GM12878 (cell line): ENCODE data around the gene POM121L12. TPM values are rescaled to one million over a fixed set of nuclear protein-coding genes. Genes with fewer than 3 reads are reported as not detected.

Experiments
- ATAC-seq: fragments of 200-7000 bp; cut with Tn5 transposase; 3 replicates; pipeline ENCODE4 v1.9.1; 2020; ENCODE audit warnings: mild to moderate bottlenecking, moderate library complexity
- BruUV-seq: library from RNA; stranded (reverse); fragments of 400-500 nt; replicated peaks from 2 replicates; lab custom pipeline; 2021; lab: Mats Ljungman, UMichigan
- CTCF ChIA-PET: fragments of 300-600 bp; sonication (Branson Sonifier 250); formaldehyde crosslinking; extraction: SDS; loops from one replicate; lab custom pipeline; 2021; ENCODE audit warnings: inconsistent platforms; lab: Yijun Ruan, JAX
- POLR2A ChIA-PET: fragments of 350-600 bp; formaldehyde crosslinking; extraction: SDS; loops from one replicate; lab custom pipeline; 2021; ENCODE audit warnings: inconsistent platforms; lab: Charles Lee
- RAD21 ChIA-PET: fragments of 300-600 bp; sonication (Branson Sonifier 250); formaldehyde crosslinking; loops from one replicate; lab custom pipeline; 2023; ENCODE audit warnings: antibody characterized with exemption; ENCODE audit not compliant: unreplicated experiment; lab: Charles Lee
- SMC1A ChIA-PET: fragments of 300-600 bp; sonication (Branson Sonifier 250); formaldehyde crosslinking; loops from one replicate; lab custom pipeline; 2023; ENCODE audit not compliant: unreplicated experiment, uncharacterized antibody; lab: Charles Lee
- DNase-seq: peaks from one replicate; pipeline ENCODE4 v3.0.0-alpha.2; 2011; ENCODE audit warnings: low read depth, low spot score
- FAIRE-seq: peaks from 3 replicates; lab custom pipeline; 2011; peaks lifted over from hg19 to GRCh38; lab: Jason Lieb, UNC
- H2AFZ ChIP-seq: 2 replicates; pipeline ENCODE4 v1.6.0; 2011; ENCODE audit warnings: low read depth, low read length, control low read depth; ENCODE audit not compliant: control insufficient read depth
- H3K27ac ChIP-seq: 2 replicates; pipeline ENCODE4 v1.5.1; 2011; ENCODE audit warnings: control low read depth; ENCODE audit not compliant: control insufficient read depth, insufficient read depth
- H3K27me3 ChIP-seq, 2 experiments: replicated peaks in 1 of 2; 2 replicates each; pipeline versions ENCODE4 v1.6.0 to v1.6.1; 2011; ENCODE audit warnings: low read length in 1 of 2; ENCODE audit not compliant: control insufficient read depth in 2 of 2, insufficient read depth in 2 of 2
- H3K36me3 ChIP-seq, 2 experiments: 2 replicates each; pipeline ENCODE4 v1.5.1; 2011; ENCODE audit warnings: low read length in 1 of 2; ENCODE audit not compliant: control insufficient read depth in 2 of 2, insufficient read depth in 2 of 2
- H3K4me1 ChIP-seq: 2 replicates; pipeline ENCODE4 v1.6.1; 2011; ENCODE audit warnings: mild to moderate bottlenecking, low read length, moderate library complexity, mixed read lengths; ENCODE audit not compliant: control insufficient read depth, insufficient read depth
- H3K4me2 ChIP-seq: 2 replicates; pipeline ENCODE4 v1.6.0; 2011; ENCODE audit warnings: control low read depth; ENCODE audit not compliant: control insufficient read depth, insufficient read depth
- H3K4me3 ChIP-seq: fragments of 200-600 bp; sonication (generic); 2 replicates; pipeline ENCODE4 v1.5.1; 2016
- H3K79me2 ChIP-seq: 2 replicates; pipeline ENCODE4 v1.6.0; 2011; ENCODE audit warnings: low read length; ENCODE audit not compliant: control insufficient read depth, insufficient read depth
- H3K9ac ChIP-seq: 2 replicates; pipeline ENCODE4 v1.8.0; 2011; ENCODE audit warnings: low read length, control low read depth, mixed read lengths; ENCODE audit not compliant: control insufficient read depth, insufficient read depth
- H3K9me3 ChIP-seq: replicated peaks from 3 replicates; pipeline ENCODE4 v1.5.1; 2011; ENCODE audit warnings: mild to moderate bottlenecking, low read length; ENCODE audit not compliant: control insufficient read depth, insufficient read depth
- H4K20me1 ChIP-seq: 2 replicates; pipeline ENCODE4 v1.6.0; 2011; ENCODE audit not compliant: control insufficient read depth, insufficient read depth
- ATF7 ChIP-seq: fragments of 450-650 bp; IDR thresholded peaks from 2 replicates; pipeline ENCODE4 v1.6.1; 2016; ENCODE audit warnings: low read depth, mild to moderate bottlenecking
- CREB1 ChIP-seq: IDR thresholded peaks from 2 replicates; pipeline ENCODE4 v1.6.1; 2012; ENCODE audit warnings: low read depth, mild to moderate bottlenecking, inconsistent platforms
- HSF1 ChIP-seq: fragments of 150-350 bp; IDR thresholded peaks from 2 replicates; pipeline ENCODE4 v1.6.1; 2014; ENCODE audit warnings: mild to moderate bottlenecking, low read depth, low read length
- JUNB ChIP-seq: IDR thresholded peaks from 2 replicates; pipeline ENCODE4 v1.6.1; 2016; ENCODE audit warnings: antibody characterized with exemption, mild to moderate bottlenecking
- KAT2A ChIP-seq: conservative IDR thresholded peaks from 2 replicates; pipeline ENCODE4 v1.6.1; 2011; ENCODE audit warnings: low read depth, low read length; ENCODE audit not compliant: control insufficient read depth
- MXI1 ChIP-seq: fragments of 150-350 bp; IDR thresholded peaks from 2 replicates; pipeline ENCODE4 v1.6.1; 2011; ENCODE audit warnings: low read depth, mild to moderate bottlenecking, inconsistent platforms, low read length, improper control_type of control experiment
- NFIC ChIP-seq: IDR thresholded peaks from 2 replicates; pipeline ENCODE4 v1.6.1; 2012; ENCODE audit warnings: low read depth, mild to moderate bottlenecking, inconsistent platforms, low read length, moderate library complexity
- PBX3 ChIP-seq: IDR thresholded peaks from 2 replicates; pipeline ENCODE4 v1.6.1; 2011; ENCODE audit warnings: mild to moderate bottlenecking, low read depth, low read length, moderate library complexity; ENCODE audit not compliant: insufficient replicate concordance
- POLR2AphosphoS2 ChIP-seq: IDR thresholded peaks from 2 replicates; pipeline ENCODE4 v1.6.1; 2011; ENCODE audit warnings: low read depth, mild to moderate bottlenecking, low read length, improper control_type of control experiment, moderate library complexity
- SKIL ChIP-seq: fragments of 450-650 bp; IDR thresholded peaks from 2 replicates; pipeline ENCODE4 v1.6.1; 2017; ENCODE audit warnings: mild to moderate bottlenecking, low read depth, inconsistent platforms; ENCODE audit not compliant: poor library complexity, severe bottlenecking
- ZSCAN29 ChIP-seq: fragments of 450-650 bp; IDR thresholded peaks from 2 replicates; pipeline ENCODE4 v1.6.1; 2017; ENCODE audit warnings: mild to moderate bottlenecking, moderate library complexity
- WGBS: methylation state at CpG from one replicate; pipeline ENCODE4 v1.1.6; 2016; ENCODE audit warnings: low lambda C conversion rate; ENCODE audit not compliant: insufficient replicate concordance, insufficient coverage; ENCODE audit errors: missing lambda C conversion rate; 5-methylcytosine and 5-hydroxymethylcytosine counted together
- in situ Hi-C: fragments of 300-500 bp; cut with MboI; formaldehyde crosslinking; loops from 9 replicates; pipeline ENCODE4 v1.14.3; 2018; ENCODE audit warnings: mixed read lengths
- intact Hi-C: fragments of 100-400 bp; cut with micrococcal nuclease; formaldehyde crosslinking; loops from one replicate; pipeline ENCODE4 v1.14.2; 2022; ENCODE audit not compliant: unreplicated experiment
- polyA plus RNA-seq, 11 experiments: library from polyadenylated mRNA; depleted of rRNA in 4 of 11; unstranded in 6 of 11; stranded (reverse) in 5 of 11; fragments of >200 nt; fragmentation: Nextera tagmentation in 4 of 11; fragmentation: Illumina TruSeq in 1 of 11; extraction: Ambion mirVana in 4 of 11; extraction: Trizol in 1 of 11; gene quantifications; 1 replicate in 1 of 11; 2 replicates in 10 of 11; pipeline versions ENCODE4 v1.2.1 to v1.2.3, GENCODE V29; 2011 to 2016; ENCODE audit warnings: inconsistent platforms in 2 of 11, missing spikeins in 2 of 11, low read depth in 1 of 11
- total RNA-seq, 4 experiments: library from RNA; depleted of rRNA in 3 of 4; stranded (reverse); fragments of >200 nt in 3 of 4; fragmentation: Illumina TruSeq in 1 of 4; extraction: Trizol in 1 of 4; gene quantifications; 2 replicates each; pipeline versions ENCODE4 v1.2.1 to v1.2.3, GENCODE V29; 2013 to 2021

The POM121L12 gene
- total and polyA plus RNA-seq, 10 of the 15 experiments (the other 5 are each of a cell fraction or from before 2014, with no cell fraction given) = not detected

DNA sequence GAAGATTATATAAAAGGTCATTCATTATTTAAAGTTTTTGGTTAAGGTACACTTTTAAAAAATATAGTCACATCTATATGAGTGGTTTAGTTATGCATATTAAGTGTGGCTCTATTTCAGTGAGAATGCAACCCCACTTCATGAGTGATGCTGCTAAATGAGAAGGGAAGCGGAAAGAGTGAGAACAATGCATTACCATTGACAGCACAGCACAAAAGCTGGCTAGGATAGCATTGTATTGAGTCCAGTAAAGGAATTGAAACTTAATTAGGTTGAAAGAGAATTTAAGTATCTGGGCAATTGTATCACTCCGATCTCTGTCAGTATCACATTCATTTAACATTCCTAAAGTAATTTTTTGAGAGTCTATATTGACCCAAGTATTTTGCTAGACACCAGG, 13.2 kb downstream of the POM121L12 start:
- ChIA-PET CTCF (no interaction called here), SMC1A (interaction anchor here (0.7 kb wide), 1 partner anchor 425 kb away, joined by 3 read pairs; no protein-coding TSS in a partner anchor)
- Histone ChIP-seq H3K4me2 (no peak overlapping the region), H3K4me3 (no peak overlapping the region)
- in situ Hi-C loops = no loop called here
- ATAC-seq = no peak
- TF ChIP-seq HSF1 = no peak
- TF ChIP-seq NFIC = no peak
- no peak for TF ChIP-seq JUNB
- no peak for TF ChIP-seq ATF7
- TF ChIP-seq MXI1 = no peak
- TF ChIP-seq, all 136 proteins: peak for 0
- ChIA-PET POLR2A (no interaction called here), RAD21 (no interaction called here)
- H3K4me1 ChIP-seq = no peaks in the 10 kb centered on the region
- no peak overlapping the region for H3K27ac ChIP-seq
- H3K27me3 ChIP-seq = no peaks in the 10 kb centered on the region
- 17% methylated on average over 2 of the region's 2 CpGs for WGBS
- no peaks in the 10 kb centered on the region for H3K79me2 ChIP-seq
- FAIRE-seq = no peak
- intact Hi-C loops = no loop called here
- no TSS peak for BruUV-seq
- no peaks in the 10 kb centered on the region for H3K9me3 ChIP-seq
- H4K20me1 ChIP-seq = no peaks in the 10 kb centered on the region
- H3K9ac ChIP-seq = no peak overlapping the region
- no peak overlapping the region for H2AFZ ChIP-seq
- DNase-seq = no peak
- no peaks in the 10 kb centered on the region for H3K36me3 ChIP-seq

DNA sequence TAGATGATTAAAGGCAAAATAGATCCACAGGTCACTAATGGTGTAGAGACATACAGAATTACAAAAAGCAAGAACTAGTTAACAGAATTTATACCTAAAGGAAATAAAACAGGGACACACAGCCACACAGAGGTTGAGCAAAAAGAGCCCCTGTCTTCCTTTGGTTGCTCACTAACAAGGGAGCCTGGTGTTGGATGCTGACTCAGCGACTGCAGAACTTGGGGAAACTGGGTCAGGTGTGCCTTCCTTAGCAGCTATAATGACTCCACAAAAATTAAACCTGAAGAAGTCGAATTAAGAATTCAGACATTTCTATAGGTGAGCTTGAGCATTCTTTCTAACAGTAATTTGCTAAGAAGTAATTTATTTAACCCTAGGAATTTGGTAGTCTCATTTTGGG, 15.0 kb downstream of the POM121L12 start:
- Histone ChIP-seq H3K36me3 (no peaks in the 10 kb centered on the region), H3K79me2 (no peaks in the 10 kb centered on the region), H3K9me3 (no peaks in the 10 kb centered on the region), H3K9ac (no peak overlapping the region), H3K4me1 (no peaks in the 10 kb centered on the region), H2AFZ (no peak overlapping the region), H4K20me1 (no peaks in the 10 kb centered on the region), H3K27me3 (no peaks in the 10 kb centered on the region), H3K4me3 (no peak overlapping the region), H3K4me2 (no peak overlapping the region), H3K27ac (no peak overlapping the region)
- intact Hi-C loops (no loop called here), in situ Hi-C loops (no loop called here)
- ATAC-seq = no peak
- BruUV-seq = no TSS peak
- no peak for FAIRE-seq
- no peak for TF ChIP-seq CREB1
- TF ChIP-seq POLR2AphosphoS2 = no peak
- no peak for TF ChIP-seq ZSCAN29
- TF ChIP-seq KAT2A = no peak
- TF ChIP-seq SKIL = no peak
- TF ChIP-seq PBX3 = no peak
- ChIA-PET RAD21 (no interaction called here), CTCF (no interaction called here), POLR2A (no interaction called here), SMC1A (no interaction called here)
- 0% methylated on average over 2 of the region's 2 CpGs for WGBS
- no peak for DNase-seq
